CD4-positive, alpha-beta T cell treated with Interleukin-2 at 100 ng/mL for 4 hours (primary cell): ENCODE measurements around the gene SULF2.

Experiments
- DNase-seq: peaks from one replicate; pipeline ENCODE4 v3.0.0-alpha.2; 2020; ENCODE audit warnings: low spot score

The SULF2 gene

DNA sequence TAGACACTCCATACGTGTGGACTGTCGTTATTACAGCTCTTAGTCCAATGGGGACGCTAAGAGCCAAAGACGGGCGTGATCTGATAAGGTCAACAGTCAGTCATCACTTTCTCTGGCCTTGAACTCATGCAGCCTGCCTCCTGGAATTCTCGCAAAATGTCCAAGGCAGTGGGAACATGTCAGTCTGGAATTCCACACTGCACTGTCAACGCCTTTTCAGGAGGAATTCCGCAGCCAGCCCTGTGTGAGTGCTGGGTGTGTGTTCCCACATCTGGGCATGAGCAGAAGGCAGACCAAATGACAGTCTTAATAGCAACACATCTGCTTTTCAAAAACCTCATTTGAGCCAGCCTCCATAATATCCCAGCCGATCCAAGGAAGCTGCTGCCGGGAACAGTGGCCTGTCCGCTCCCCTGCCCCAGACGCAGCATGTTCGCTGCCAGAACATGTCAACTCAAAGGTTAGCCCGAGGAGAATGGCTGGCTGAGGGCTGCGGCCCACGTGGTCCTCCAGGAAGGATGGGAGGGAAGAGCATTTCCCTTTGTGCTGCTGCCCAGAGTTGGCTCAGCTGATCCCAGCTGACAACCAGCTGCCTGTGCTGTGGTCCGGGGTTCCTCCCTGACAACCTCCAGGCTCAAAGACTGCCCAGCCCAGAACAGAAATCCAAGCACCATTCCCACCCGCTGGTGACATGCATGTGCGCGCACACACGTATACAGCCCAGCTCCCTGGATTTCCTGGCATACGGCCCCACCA, 103.1 kb downstream of the SULF2 start:
- no peak for DNase-seq

DNA sequence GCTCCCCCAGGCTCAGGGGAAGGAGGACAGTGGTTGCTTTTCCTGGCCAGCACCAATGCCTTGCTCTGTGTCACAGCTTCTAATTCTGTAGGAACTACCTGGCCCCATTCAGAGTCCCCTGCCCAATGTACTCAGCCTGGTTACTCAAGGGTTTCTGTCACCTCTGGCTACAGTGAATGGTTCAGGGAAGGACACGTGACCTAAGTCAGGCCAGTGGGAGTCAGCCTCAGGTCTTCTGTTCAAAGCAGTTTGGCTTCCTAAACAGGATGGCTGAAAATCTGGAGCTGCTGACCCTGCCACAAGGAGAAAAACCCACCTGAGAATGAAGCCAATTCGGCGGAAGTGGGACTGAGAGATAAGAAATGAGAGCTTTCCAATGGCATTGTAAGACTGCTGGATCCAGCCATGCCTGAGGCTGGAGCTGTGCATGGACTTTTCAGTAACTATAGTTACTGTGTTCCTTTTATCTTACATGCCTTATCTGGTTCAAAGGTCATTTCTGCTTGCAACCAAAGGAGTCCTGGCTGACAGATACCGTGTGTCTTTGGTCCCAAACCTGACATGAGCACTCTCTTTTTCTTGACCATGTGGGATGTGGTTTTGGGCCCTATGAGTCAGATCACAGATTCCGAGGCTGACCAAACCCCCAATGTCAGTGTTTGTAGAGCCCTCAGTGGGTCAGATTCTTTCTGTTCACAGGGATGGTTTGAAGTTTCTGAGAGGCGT, 104.3 kb downstream of the SULF2 start:
- no peak for DNase-seq

DNA sequence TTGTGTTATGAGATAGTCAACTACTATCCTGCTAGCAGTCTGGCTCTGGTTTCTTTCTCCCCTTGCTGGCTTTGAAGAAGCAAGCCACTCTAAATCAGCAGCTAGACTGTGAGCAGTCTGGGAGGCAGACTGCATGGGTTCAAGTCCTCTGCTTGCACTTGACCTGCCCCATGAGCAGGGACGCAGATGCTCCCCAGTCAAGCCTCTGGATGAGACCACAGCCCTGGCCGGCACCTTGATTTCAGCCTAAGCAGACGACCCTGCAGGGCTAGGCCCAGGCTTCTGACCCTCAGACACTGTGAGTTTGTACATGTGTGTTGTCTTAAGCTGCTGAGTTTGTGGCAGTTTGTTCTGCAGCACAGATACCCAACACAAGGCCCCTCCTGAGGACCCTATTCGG, 105.8 kb downstream of the SULF2 start:
- DNase-seq, result no peak

DNA sequence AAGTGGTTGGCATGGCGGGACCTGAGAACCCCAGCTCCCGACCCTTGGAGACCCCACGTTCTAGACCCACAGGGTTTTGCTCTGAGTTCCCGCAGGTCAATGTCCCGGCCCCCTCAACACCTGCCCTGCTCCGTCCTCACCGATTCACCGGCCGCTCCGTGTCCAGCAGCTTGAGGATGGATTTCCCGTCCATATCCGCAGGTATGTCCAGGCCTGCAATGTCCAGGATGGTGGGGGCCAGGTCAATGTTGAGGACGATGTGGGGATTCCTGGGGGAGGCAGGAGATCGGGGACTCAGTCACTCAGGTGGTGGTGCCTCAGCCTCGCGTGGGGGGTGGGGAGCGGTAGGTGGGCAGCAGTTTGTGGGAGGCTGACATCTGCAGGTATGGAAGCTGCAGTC, 106.7 kb downstream of the SULF2 start:
- DNase-seq, result no peak

DNA sequence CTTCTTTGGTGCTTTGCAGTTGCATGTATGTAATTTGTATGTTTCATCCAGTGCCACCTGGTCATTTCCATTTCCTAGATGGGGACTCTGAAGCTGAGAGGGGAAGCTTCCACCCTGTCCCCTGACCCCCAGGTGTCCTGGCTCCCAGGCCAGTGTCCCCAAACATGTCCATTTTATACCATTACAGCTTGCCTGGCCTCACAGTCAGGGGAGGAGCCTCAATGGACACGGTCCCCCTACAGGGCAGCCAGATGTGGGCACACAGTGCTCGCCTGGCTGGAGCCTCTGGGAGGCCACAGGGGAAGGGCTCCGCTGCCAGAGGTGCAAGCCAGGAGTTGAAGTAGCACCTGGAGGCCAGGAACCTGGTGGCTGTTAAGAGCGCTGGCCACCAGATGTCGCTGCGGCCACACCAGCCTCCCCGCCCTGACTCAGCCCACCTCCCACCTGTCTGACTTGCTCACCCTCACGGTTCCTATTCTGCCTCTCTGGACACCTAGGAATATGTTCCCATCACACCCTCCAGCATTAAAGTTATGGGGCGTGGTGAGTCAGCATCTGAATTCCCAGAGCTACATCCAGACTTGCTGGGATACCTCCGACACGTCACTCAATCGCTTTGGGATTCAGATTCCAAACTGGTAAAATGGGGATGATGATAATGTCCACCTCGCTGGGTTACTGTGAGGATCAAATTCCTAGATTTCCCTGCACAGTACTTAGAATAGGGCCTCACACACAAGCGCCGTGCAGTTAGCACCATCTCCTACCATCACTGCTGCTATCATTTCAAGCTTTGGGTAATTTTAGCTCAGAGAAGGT, 107.4 kb downstream of the SULF2 start:
- DNase-seq, result peak; percentile 42

DNA sequence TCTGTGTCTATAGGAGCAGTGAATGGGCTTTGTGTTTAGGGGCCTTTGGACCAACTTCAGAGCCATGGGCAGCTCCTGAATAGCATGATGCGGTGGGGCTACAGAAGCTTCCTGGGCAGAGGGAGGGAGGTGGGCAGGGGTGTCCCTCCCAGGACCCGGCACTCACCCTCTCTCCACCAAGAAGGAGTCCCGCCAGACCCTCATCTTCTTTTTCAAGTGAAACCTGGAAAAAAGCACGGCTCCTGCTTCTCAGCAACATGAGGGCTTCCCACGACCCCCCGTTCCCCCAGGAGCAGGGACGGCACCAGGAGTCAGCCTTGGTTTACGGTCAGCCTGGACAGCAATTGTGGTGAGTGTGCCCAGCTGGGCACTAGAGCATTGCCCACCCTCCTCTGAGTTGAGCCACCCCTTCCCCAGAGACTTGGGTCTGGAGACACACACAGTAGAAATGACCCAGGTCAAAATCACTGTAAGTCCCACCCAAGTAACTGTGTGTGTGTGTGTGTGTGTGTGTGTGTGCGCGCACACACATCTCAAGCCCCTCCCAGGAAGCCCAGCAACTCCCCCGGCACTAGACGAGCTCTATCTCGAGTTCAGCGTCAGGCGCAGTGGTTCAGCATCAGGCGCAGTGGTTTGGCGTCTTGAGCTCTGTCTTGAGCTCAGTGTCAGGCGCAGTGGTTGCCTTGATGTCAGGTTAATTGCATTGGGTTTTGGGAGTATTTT, 108.2 kb downstream of the SULF2 start:
- no peak for DNase-seq

DNA sequence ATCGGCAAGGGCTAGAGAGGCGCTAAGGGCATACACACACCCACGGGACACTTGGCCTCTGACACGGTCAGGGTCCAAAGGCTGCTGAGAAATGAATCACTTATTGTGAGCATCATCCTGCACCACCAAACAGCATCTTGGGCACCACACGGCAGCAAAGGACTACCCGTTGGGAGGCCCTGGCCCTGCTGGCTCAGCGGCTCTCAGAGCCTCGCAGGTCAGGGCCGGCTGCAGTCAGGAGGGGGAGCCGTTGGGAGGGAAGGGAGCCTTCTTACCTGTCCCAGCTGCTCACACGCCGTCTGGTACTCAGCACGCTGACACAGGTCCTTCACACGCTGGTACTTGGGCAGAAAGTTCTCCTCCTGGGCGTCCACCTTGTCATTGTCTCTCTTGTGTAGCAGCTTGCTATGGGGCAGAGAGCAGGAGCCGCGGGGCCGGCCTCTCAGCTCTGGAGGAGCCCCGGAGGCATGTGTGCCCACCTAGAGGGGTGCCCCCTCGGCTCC, 109.0 kb downstream of the SULF2 start:
- no peak for DNase-seq

DNA sequence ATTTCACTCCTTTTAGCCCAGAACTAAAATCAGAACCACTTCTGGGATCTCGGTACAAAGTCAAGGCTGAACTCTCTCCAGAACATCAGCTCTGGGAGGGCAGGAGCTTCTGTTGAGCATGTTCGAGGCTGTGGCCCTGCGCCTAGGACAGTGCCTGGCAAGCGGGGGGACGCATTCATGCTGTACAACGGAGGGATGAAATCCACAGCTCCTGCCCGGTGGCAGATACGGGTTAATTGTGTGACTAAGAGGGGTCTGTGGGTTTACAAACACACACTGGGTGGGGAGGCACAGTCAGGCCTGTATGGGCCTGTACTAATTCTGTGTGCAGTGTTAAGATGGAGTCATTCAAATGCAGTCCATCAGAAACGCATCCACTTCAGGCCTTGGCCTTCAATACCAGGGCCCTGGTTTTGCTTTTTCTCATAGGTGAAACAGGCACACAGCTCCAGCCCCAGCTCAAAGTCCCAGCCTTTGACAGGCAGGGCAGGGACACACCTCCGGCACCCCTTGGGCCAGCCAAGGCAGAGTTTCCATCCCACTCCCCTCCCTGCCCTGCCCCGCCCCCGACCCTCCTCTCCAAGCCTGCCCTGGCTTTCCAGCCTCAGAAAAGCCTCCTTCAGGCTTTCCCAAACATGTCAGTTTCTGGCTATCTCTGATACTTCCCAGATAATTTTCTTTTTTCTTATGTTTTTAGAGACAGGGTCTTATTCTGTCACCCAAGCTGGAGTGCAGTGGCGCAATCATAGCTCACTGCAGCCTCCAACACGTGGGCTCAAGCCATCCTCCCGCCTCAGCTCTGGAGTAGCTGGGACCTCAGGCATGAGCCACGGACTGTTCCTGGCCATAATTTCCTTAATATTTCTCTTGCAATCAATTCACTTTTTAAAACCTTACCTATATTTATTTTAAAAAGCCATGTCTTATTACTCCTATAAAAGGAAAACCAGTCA, 109.8 kb downstream of the SULF2 start:
- no peak for DNase-seq

DNA sequence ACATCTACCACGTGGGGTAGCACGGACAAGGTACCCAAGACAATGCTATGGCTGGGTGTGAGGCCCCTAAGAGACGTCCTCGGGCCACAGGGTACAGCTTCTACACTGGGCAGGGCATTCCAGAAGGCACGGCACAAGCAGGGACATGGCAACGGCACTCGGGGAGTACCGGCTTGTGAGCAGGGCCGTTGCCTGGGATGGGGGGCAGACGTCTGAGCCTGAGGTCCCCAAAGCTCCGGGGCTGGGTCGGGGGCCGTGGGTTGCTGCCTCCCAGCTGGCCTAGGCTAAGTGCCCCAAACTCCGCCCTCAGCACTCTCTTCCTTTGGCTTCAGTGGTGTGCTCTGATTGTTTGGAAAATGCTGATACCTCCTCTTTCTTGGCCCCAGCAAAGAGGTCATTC, 110.6 kb downstream of the SULF2 start:
- no peak for DNase-seq

DNA sequence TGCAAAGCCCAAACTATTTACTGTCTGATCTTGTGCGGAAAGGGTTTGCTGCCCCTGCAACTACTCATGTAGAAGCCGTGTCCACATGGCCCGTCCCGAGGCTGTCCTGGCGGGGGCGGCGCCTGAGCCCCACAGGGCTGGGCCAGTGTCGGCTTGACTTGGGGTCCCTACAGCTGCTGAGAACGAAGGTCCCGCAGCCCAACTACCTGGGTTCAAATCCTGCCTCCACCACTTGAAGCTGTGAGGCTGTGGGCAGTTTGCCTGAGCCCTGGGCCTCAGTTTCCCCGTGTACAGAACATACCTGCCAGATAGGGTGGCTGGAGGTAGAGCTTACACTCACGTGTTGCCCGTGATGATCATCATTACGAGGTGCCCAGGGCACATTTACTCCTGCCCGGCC, 111.1 kb downstream of the SULF2 start:
- no peak for DNase-seq

DNA sequence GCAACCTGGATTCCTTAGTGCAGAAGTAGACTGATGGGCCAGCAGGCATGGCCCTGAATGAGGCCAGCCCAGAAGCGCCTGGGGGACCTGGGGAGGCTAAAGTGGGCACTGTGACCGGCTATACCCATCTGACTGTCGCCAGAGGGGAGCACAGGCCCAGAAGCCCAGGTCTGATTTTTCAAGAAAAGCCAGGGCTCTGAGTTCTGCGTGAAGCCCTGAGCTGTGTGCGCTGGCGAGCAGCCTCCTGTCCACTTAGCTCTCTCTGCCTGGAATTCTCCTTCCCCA, 111.7 kb downstream of the SULF2 start:
- DNase-seq, result no peak

DNA sequence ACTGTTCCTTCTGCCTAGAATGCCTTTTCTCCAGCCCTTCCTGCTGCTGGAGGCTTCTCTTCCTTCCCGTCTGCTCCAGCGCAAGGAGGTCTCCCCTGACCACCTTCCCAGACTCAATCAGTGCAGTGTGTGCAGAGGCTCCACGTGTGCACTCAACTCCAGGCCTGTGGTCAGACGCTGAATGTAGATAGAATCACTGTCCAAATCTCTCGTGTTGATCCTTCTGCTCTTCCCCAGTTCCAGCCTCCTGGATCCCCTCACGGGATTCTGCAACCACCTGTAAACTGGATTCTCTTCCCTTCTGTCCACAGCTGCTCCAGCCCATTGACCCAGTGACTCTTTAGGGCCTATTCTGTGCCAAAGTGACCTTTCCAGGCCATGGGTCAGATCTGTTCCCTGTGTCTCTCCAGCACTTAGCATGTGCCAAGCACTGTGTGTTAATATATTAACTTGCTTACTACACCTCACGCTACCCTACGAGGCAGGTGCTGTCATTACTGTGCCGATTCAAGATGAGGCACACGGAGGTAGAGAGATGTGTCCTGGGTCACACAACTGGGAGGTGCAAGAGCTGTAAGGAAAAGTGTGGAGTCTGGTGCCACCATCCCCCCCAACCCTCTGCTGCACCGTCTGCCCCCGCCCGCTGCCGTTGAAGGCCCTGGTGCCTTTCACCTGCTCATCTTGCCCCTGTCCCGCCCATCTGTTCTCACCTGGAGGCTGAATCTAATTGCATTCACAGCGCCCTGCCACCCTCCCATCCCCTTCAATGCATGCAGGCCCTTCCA, 112.2 kb downstream of the SULF2 start:
- DNase-seq, result no peak

DNA sequence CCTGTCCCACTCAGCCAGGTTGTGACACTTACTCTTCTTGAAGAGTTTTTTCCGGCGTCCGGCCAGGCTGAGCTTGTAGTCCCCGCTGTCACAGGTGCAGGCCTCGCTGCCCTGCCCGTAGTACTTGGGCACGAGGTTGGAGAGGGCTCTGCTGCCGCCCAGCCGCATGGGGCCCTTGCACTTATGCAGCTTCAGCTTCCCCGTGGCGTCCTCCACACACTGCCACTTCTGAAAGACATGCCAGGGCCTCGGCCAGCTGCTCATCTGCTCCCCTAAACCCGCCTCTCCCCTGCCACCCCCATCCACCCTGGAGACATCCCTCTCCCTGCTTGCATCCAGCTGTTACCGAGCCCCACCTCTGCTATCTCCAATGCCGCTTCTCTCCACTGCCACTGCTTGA, 113.1 kb downstream of the SULF2 start:
- no peak for DNase-seq

DNA sequence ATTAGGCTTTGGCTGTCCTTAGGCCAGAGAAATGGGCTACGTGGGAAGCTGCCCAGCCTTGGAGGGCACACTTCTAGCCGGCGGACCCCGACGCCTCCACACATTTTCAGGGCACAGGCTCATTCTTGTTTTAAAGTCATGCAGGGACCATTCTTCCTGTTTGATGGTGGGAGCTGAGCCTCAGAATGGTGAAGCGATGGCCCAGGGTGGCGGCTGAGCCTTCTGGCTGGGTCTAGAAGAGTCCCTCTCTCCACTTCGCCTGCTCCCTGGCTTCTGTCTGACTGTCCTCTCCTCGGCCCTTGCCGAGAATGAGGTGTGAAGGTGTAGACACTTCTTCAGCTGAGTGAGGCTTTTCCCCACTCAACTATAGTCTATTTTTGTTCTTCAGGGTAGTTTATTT, 114.4 kb downstream of the SULF2 start:
- no peak for DNase-seq

DNA sequence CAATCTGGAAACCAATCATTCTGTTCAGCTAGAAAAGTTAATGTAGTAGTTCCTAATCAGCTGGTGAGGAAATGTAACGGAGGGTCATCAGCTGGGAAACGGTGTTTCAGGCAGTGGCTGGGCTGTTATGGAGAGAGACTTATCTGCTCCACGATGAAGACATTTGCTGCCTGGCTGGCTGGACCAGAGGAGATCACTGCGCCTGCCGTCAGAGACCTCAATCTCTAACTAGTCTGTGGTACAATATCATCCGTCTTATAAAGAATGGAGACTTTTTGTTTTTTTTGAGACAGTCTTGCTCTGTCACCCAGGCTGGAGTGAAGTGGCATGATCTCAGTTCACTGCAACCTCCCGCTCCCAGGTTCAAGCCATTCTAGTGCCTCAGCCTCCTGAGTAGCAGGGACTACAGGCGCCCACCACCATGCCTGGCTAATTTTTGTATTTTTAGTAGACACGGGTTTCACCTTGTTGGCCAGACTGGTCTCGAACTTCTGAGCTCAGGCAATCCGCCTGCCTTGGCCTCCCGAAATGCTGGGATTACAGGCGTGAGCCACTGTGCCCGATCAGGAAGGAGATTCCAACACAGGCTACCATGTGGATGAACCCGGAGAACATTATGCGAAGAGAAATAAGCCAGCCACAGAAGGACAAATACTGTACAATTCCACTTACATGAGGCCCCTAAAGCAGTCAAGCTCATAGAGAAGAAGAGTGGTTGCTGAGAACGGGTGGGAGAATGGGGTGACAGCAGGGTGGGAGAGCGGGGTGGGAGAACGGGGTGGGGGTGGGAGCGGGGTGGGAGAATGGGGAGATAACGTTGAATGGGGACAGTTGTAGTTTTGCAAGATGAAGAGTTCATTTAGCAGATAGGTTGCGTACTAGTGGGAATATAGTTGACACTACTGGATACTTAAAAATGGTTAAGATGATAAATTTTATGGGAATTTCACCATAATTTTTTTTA, 115.1 kb downstream of the SULF2 start:
- no peak for DNase-seq

DNA sequence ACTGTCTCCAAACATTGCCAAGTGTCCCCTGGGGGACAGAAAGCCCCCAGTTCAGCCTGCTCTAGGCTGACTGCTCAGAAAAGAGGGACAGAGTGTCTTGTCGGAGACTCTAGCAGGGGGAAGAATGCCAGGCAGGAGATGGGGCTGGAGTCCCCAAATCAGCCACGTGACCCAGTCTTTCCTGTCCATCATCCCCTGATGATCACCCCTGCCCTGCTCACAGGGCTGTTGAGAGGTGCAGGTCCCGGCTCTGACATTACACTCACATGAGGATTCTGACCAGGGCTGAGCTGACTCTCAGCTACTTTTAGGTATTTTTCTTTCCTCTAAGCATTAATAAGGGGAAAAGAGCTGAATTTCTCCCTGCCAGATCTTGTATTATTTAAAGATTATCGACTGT, 115.8 kb downstream of the SULF2 start:
- DNase-seq, result no peak

DNA sequence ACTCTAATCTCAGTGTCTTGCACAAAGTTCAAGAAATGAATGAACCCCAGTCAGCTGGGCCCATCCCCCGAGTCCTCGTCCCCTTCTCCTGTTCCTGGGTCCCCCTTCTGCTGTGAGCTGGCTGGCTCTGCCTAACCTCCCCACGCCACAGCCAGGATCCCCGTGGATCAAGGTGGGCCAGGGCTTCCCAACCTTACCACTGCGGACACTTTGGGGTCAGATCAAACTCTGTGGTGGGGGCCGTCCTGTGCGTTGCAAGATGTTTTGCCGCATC, 116.2 kb downstream of the SULF2 start:
- DNase-seq, result no peak

DNA sequence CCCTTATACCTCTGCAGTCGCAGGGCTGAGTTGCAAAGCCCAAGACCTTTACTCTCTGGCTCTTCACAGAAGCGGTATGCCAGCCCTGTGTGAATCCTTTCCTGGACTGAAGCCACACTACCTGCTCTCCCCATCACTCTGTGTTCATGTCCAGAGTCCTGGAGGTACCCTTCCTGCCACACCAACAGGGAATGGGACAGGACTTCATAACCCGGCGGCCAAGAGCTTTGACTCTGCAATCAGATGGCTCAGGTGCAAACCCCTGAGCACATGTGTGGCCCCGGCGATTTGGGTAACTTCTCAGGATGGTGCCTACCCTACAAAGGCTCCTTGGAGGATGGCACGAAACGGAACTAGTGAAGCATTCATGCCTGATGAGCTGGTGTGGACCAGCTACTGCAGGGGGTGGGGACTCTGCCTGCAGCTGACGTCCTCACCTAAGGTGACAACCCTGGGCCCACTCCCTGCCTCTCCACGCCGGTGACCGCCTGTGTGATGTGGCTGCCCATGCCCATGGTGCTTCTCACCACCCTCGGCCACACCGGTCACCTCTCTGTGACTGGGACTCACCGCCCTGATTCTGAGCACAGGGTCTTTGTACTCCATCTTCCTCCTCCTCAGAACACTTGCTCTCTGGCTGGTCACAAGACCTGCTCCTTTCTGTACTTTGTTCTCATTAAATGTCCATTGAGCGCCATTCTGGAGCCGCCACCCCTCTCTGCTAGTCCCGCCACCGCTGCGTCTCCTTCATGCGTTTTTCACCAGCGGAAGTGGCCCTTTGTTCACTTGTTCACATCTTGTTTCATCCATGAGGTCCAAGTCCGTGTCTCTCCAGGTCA, 116.7 kb downstream of the SULF2 start:
- no peak for DNase-seq
